Midbrain (tissue), 1 donor: ENCODE measurements around the gene IL11.
"Not testable (repeated sequence)": the region's sequence is repeated elsewhere in the genome, so short reads cannot be mapped to it uniquely, and the experiment has no call there.

ENCODE experiments used
- DNase-seq: peaks from one replicate; lab custom pipeline; 2025; lab: John Stamatoyannopoulos, UW

The IL11 gene

DNA sequence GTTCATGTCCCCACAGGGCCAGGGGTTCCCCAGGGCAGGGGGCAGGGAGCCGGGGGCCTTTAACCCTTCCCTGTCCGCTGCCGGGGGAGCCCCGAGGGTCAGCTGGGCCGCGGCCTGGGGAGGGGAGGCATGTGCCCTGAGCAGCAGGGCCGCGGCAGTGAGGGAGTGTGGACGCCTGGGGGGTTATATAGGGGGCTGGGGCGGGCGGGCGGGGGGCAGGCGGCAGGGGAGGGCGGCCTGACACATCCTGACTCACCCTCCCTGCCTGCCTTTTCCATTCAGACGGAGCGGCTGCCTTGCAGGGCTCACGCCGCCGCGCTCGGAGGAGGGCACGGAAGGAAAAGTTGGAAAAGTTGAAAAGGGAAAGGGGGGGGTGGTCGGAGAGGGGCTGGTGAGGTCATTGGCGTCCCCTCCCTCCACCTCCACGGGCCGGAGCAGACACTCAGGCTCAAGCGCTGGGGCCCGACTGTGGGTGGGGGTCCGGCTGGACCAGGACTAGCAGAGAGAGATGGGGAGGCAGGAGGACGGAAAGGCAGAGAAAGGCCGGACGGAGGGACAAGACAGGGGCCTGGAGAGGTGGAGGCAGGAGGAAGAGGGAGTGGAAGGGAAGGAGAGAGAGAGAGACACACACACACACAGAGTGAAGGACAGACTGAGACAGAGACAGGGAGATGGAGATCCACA lies at the start of gene IL11:
TSS of gene IL11 (minus strand) at position 159 of the 684 bp plus-strand sequence. CDS start at position 6, 153 bp downstream.
- DNase-seq = no peak

DNA sequence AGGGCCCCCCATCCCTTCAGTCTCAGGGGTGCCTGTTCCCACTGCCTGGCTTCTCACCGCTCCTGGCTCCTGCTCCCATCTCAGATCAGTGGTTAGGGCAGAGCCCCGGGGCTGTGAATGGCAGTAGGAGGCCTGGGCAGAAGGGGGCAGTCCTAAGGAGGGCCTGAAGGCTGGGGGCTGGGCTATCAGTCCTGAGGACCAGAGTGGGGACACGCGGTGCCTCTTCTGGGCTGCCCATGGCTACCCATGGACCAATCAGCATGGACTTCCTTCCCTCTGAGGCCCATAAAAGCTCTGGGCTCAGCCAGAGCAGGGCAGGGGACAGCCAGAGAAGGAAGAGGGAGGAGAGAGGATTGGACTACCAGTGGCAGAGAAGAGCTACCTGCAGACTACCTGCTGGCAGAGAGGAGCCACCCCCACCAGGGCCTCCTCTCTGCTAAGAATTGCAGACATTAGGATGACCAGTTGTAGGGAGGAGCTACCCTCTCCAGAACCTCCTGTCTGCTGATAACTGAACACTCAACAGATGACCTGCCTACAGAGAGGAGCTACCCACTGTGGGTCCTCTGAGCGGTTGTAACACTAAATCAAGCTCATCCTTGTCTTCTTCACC lies 49.5 kb upstream of the IL11 start:
- no peak for DNase-seq

DNA sequence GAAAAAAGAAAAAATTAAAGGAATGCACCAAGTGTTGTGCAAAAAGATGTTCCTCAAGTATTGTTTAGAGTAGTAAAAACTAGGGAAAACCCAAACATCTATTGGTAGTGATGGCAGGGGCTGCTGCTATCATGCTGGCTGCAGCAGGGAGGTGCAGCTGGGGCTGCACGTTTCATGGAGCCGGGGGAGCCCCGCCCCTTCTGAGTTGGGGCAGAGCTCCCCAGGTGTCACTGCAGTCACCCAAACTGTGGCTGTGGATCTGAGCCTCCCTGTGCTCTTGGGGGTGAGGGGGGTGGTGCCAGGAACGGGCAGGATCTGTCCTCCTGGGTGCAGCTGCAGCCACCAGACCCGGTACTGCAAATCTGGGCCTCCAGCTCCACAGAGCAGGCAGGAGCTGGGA lies 48.8 kb upstream of the IL11 start:
- no peak for DNase-seq

DNA sequence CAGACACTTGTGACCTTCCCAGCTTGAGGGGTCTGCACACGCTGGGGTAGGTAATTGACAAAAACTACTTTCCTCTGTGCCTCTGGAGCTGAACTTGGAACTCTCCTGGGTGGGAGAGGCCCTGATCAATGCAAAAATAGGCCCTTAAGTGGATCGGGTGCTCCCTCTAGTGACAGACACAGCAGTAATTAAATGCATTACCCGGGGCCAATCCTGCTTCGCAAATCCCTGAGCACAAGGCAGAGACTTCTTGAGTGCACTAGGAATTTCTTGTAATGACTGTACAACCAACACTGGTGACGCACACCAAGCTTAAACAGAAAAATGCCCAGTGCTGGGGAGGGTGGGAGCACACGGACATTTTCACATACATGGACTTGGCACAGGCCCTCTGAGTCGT lies 47.9 kb upstream of the IL11 start:
- peak; percentile 82 for DNase-seq

- DNase-seq = no peak
Measured at GRCh38 chr19:55410168-55410567, 39.9 kb upstream of the IL11 start.

DNA sequence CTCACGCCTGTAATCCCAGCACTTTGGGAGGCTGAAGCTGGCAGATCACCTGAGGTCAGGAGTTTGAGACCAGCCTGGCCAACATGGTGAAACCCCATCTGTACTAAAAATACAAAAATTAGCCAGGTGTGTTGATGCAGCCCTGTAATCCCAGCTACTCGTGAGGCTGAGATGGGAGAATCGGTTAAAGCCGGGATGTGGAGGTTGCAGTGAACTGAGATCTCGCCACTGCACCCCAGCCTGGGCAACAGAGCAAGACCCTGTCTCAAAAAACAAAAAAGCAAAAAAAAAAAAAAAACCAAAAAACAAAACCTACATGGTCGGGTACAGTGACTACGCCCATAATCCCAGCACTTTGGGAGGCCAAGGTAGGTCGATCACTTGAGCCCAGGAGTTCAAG lies 38.9 kb upstream of the IL11 start:
- not testable (repeated sequence) for DNase-seq

DNA sequence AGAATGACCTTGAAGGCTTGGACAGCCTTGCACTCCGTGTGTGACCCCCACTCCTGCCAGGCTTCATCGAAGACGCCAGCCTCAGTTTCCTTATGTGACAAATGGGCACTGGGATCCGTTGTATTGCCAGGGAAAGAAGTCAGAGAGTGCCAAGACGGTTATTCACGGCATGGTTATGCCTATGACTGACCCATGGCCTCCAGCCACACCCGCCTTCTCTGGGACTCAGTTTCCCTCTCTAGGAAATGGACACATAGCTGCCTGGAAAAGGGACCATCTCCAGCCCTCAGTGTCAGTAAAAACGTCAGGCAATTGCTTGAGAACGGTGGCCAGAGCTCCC lies 38.2 kb upstream of the IL11 start:
- DNase-seq = no peak

DNA sequence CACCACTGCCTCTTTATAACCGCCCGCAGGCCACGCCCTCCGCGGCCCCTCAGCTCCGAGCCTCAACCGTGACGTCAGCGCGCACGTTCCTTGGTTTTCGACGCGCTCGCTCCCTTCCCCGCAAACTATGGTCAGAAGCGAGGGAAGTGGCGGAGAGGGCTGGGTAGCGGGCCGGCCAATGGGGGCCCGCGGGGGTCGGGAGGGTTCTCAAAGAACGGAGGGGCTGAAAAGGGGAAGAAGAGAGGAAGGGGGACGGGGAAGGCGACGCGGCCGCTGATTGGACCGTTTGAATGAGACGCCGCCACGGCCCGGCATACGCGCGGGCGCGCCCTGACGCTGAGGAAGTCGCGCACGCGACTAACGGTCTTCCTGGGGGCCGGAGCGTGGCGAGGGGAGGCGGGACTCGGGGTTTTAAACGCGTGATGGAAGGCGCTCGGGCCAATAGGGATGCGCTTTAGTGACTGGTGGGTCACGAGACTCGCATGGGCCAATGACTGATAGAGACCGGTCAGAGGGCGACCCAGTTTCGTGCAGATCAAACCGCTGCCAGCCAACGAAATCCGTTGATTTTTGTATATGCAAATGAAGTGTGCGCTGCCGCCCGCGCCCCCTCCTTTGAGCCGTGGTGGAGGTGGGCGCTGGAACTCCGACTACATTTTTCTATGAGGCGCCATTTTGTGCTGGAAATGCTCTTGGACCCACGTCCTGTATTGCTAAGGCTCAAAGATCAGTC lies 37.7 kb upstream of the IL11 start:
- DNase-seq = peak; percentile 99

DNA sequence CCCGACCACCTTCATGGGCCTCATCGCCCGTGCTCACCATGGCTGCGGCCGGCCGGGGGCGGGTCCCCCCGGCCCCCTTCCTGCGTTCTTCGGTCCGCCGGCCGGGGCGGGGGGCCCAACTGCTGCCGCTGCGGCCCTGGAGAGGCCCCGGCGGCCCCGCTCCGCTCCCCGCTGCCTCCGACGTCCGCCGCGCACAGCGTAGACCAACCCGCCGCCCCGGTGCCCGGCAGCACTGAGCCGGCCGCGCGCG lies 37.2 kb upstream of the IL11 start, which contains the start of gene UBE2S:
TSS of gene UBE2S (minus strand) at position 239 of the 250 bp plus-strand sequence. CDS start at position 40, 199 bp downstream.
- not testable (repeated sequence) for DNase-seq

- DNase-seq = no peak
Measured at GRCh38 chr19:55406826-55407549, 36.7 kb upstream of the IL11 start.

DNA sequence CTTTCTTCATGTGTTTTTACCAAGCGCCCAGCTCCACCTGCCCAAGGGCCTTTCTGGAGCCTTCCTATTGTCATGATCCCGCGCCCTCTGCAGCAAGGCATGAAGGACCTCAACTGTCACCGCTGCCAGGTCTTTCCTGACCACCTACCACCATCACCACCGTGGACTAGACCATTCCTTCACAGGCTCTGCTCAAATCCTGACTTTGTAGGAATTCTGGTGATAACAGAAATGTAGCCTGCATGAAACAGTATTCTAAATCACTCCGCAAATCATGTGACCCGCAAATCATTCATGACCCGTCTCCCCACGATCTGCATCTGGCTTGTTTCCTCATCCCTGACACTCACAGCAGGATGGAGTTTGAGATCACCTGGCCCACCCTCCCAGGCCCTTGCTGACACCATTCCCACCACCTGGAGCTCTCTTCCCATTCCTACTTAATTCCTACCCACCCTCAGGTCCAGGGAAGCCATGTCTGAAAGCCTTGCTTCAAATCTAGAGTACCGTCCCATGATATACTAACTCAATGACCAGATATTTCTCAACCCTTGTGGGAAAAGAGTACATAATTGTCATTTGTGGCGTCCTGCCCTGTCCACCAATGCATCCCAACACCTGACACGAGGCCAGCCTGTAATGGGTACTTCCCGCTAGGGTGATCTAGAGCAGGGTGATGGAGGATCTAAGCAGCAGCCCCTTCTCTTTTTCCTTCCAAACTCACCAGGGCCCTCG lies 36.0 kb upstream of the IL11 start:
- DNase-seq = no peak

DNA sequence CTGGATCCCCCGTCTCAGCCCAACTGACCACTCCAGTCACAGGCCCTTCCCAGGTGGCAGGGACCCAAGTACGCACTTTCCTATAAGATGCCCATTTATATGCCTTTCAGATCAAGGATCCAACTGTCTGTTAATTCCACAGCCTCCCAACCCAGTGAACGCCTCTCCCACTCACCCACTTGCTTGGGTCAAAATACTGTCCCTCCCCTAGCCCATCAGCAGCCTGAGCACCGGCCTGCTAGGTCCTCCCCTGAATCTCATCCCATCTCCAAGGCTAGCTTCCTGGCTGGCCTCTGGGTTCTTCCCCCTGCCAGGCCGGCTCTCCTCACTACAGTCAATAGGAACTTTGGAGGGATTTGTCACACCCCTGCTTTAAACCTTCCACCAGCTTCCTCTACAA lies 35.4 kb upstream of the IL11 start:
- no peak for DNase-seq

DNA sequence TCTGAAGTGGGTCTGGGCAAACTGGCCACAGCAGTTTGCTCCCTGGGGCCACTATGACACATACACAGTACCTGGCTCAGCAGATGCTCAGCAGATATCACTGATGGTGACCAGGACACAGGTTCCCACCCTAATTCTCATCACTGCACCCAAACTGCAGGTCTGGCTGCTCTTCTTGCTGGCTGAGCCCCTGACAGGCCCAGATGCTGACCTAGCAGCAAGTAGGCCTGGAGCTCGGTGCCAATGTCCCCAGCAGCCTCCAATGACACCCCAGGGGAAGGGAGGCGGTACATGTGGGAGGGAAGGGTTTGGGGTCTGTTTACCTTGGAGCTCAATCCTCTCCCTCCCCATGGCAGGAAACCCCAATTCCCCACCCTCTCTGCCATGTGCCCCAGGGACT lies 32.2 kb upstream of the IL11 start:
- no peak for DNase-seq

GRCh38 chr19:55401390-55401789 lies 31.1 kb upstream of the IL11 start:
- DNase-seq = not testable (repeated sequence)

GRCh38 chr19:55400281-55401087 lies 30.2 kb upstream of the IL11 start:
- no peak for DNase-seq

- DNase-seq = no peak
Measured at GRCh38 chr19:55398200-55398925, 28.1 kb upstream of the IL11 start.

- DNase-seq = no peak
Measured at GRCh38 chr19:55392820-55393761, 22.8 kb upstream of the IL11 start.

- DNase-seq = no peak
Measured at GRCh38 chr19:55391702-55392615, 21.7 kb upstream of the IL11 start.
